Transverse colon (tissue), 4 donors: Measurements from ENCODE around the gene HID1. TPM values are rescaled to one million over a fixed set of nuclear protein-coding genes. Genes with fewer than 3 reads are reported as not detected.

Experiments
- DNase-seq: peaks from one replicate; pipeline ENCODE4 v3.0.0-alpha.2; 2019
- H3K27ac ChIP-seq, 4 donors: fragments of 200-600 bp; sonication (generic); 2 replicates each; pipeline ENCODE4 v1.5.1; 2016 to 2018; ENCODE audit warnings: inconsistent platforms in 4 of 4
- H3K27me3 ChIP-seq: fragments of 200-600 bp; sonication (generic); 2 replicates; pipeline ENCODE4 v1.5.1; 2017; ENCODE audit warnings: inconsistent platforms
- H3K36me3 ChIP-seq, 4 donors: fragments of 200-600 bp; sonication (generic); 2 replicates each; pipeline ENCODE4 v1.5.1; 2017 to 2019; ENCODE audit warnings: inconsistent platforms in 4 of 4
- H3K4me1 ChIP-seq, 4 donors: fragments of 200-600 bp; sonication (generic); 2 replicates each; pipeline ENCODE4 v1.5.1; 2017 to 2020; ENCODE audit warnings: inconsistent platforms in 4 of 4
- H3K4me3 ChIP-seq, 4 donors: fragments of 200-600 bp; sonication (generic); 1 replicate in 1 of 4; 2 replicates in 3 of 4; pipeline versions ENCODE4 v1.5.1 to v1.6.1; 2017 to 2019; ENCODE audit warnings: inconsistent platforms in 4 of 4
- H3K9me3 ChIP-seq, 2 donors: fragments of 200-600 bp; sonication (generic); 2 replicates each; pipeline ENCODE4 v1.5.1; 2017 to 2019; ENCODE audit warnings: inconsistent platforms in 2 of 2
- CTCF ChIP-seq, 5 experiments: fragments of 200-600 bp in 3 of 5; fragments of 450-650 bp in 2 of 5; sonication (generic) in 3 of 5; IDR thresholded peaks; 1 replicate in 2 of 5; 2 replicates in 3 of 5; pipeline ENCODE4 v1.5.1; 2016 to 2017; ENCODE audit warnings: antibody characterized with exemption in 5 of 5, inconsistent platforms in 3 of 5, mild to moderate bottlenecking in 2 of 5, moderate library complexity in 1 of 5
- EP300 ChIP-seq: sonication (generic); formaldehyde crosslinking; IDR thresholded peaks from one replicate; pipeline ENCODE4 v1.6.1; 2017; ENCODE audit warnings: antibody characterized with exemption, low read depth
- POLR2A ChIP-seq: fragments of 450-650 bp; IDR thresholded peaks from one replicate; pipeline ENCODE4 v1.6.1; 2016; ENCODE audit warnings: antibody characterized with exemption, mild to moderate bottlenecking, moderate library complexity
- POLR2AphosphoS5 ChIP-seq, 3 donors: sonication (generic); formaldehyde crosslinking; IDR thresholded peaks; one replicate each; pipeline ENCODE4 v1.6.1; 2016; ENCODE audit warnings: antibody characterized with exemption in 3 of 3
- WGBS, 2 donors: methylation state at CpG; one replicate each; pipeline ENCODE4 v1.1.5; 2018; ENCODE audit warnings: low coverage in 1 of 2; 5-methylcytosine and 5-hydroxymethylcytosine counted together
- in situ Hi-C, 4 donors: fragments of 200-750 bp; cut with MboI; loops; one replicate each; pipeline versions ENCODE4 v1.15.0 to v1.15.1; 2017; ENCODE audit warnings: low sequenced_read_pairs in 3 of 4, low pct_ligation_motif_present in 1 of 4, low pct_unique_long_range_greater_than_20kb in 1 of 4
- intact Hi-C: fragments of 100-400 bp; cut with DNase I; formaldehyde crosslinking; loops from one replicate; pipeline ENCODE4 v1.15.1; 2023; ENCODE audit warnings: low total_unique reads
- total RNA-seq, 4 donors: library from RNA; depleted of rRNA; stranded (reverse); fragments of >200 nt; gene quantifications; one replicate each; pipeline ENCODE4 v1.1.0, GENCODE V29; 2016

Gene HID1
- total RNA-seq, 4 donors from 2014 or later, result 30.2 to 221 (median 50.7) TPM

GRCh38 chr17:74998783-74999182 lies 26.2 kb upstream of the HID1 start:
- Histone ChIP-seq H3K27ac (no peak overlapping the region), H3K36me3 (no peaks in the 10 kb centered on the region), H3K4me3 (no peak overlapping the region), H3K4me1 (no peaks in the 10 kb centered on the region), H3K27me3 (no peaks in the 10 kb centered on the region), H3K9me3 (no peaks in the 10 kb centered on the region)
- 60 to 82% methylated on average over 1 to 6 of the region's 6 CpGs for WGBS, 2 donors
- no peak for DNase-seq
- intact Hi-C loops, result no loop called here
- TF ChIP-seq EP300 (no peak), CTCF (IDR thresholded peaks at IDR 0.05) (no peak), POLR2AphosphoS5 (IDR thresholded peaks at IDR 0.05) (no peak), POLR2A (no peak)
- in situ Hi-C loops, result no loop called here

- intact Hi-C loops, result no loop called here
- H3K4me1 ChIP-seq, result peaks cover 0 to 6% (median 3%) of the 10 kb centered on the region in 4 donors
- no peaks in the 10 kb centered on the region for H3K27me3 ChIP-seq
- WGBS, 2 donors, result 70 to 74% methylated on average over 2 to 5 of the region's 5 CpGs
- no peak overlapping the region for H3K27ac ChIP-seq
- no peak for DNase-seq
- H3K36me3 ChIP-seq, result no peaks in the 10 kb centered on the region
- no peaks in the 10 kb centered on the region for H3K9me3 ChIP-seq
- in situ Hi-C loops, result no loop called here
- H3K4me3 ChIP-seq, result no peak overlapping the region
- TF ChIP-seq CTCF (IDR thresholded peaks at IDR 0.05) (no peak), POLR2AphosphoS5 (IDR thresholded peaks at IDR 0.05) (no peak), EP300 (no peak), POLR2A (no peak)
These were observed 23.3 kb upstream of the HID1 start for GRCh38 chr17:74995847-74996246.

- peaks cover 0 to 15% (median 6%) of the 10 kb centered on the region in 4 donors for H3K4me1 ChIP-seq
- TF ChIP-seq EP300 (no peak), POLR2AphosphoS5 (IDR thresholded peaks at IDR 0.05) (no peak), POLR2A (no peak), CTCF (IDR thresholded peaks at IDR 0.05) (no peak)
- H3K36me3 ChIP-seq, result no peaks in the 10 kb centered on the region
- WGBS, 2 donors, result 89 to 92% methylated on average over 2 to 7 of the region's 7 CpGs
- H3K27me3 ChIP-seq, result no peaks in the 10 kb centered on the region
- no peaks in the 10 kb centered on the region for H3K9me3 ChIP-seq
- intact Hi-C loops, result no loop called here
- in situ Hi-C loops, result no loop called here
- no peak overlapping the region for H3K4me3 ChIP-seq
- no peak for DNase-seq
- no peak overlapping the region for H3K27ac ChIP-seq
These were observed 21.9 kb upstream of the HID1 start for GRCh38 chr17:74994440-74994839.

- 49% methylated on average over 2 of the region's 2 CpGs; no CpG with 5 or more reads in 1 of the 2 donors for WGBS, 2 donors
- in situ Hi-C loops (no loop called here), intact Hi-C loops (no loop called here)
- H3K9me3 ChIP-seq, result no peaks in the 10 kb centered on the region
- no peaks in the 10 kb centered on the region for H3K27me3 ChIP-seq
- H3K4me1 ChIP-seq, result peaks cover 0 to 28% (median 14%) of the 10 kb centered on the region in 4 donors
- DNase-seq, result no peak
- TF ChIP-seq EP300 (no peak), CTCF (IDR thresholded peaks at IDR 0.05) (no peak), POLR2AphosphoS5 (IDR thresholded peaks at IDR 0.05) (no peak), POLR2A (no peak)
- no peak overlapping the region for H3K27ac ChIP-seq
- H3K36me3 ChIP-seq, result no peaks in the 10 kb centered on the region
- H3K4me3 ChIP-seq, result no peak overlapping the region
These were observed 19.7 kb upstream of the HID1 start for GRCh38 chr17:74992223-74992622.
